Pancreas (tissue), 10 donors: ENCODE results near the gene NXN. TPM values are rescaled to one million over a fixed set of nuclear protein-coding genes. Genes with fewer than 3 reads are reported as not detected.
"Not testable (repeated sequence)": the region's sequence is repeated elsewhere in the genome, so short reads cannot be mapped to it uniquely, and the experiment has no call there.

Experiments
- ATAC-seq, 4 donors: fragments of 200-7000 bp; cut with Tn5 transposase; one replicate each; pipeline versions ENCODE4 v1.8.0 to v1.9.1; 2020; ENCODE audit warnings: mild to moderate bottlenecking in 4 of 4, moderate library complexity in 4 of 4
- DNase-seq, 6 donors: peaks; one replicate each; pipeline ENCODE4 v3.0.0-alpha.2; 2020
- FAIRE-seq: peaks from 2 replicates; lab custom pipeline; 2012; peaks lifted over from hg19 to GRCh38; lab: Jason Lieb, UNC
- H3K27ac ChIP-seq, 4 donors: fragments of 200-600 bp; sonication (generic); 1 replicate in 3 of 4; 2 replicates in 1 of 4; pipeline versions ENCODE4 v1.5.0 to v1.8.0; 2020
- H3K27me3 ChIP-seq, 4 donors: fragments of 200-600 bp; one replicate each; pipeline ENCODE4 v1.8.0; 2021
- H3K36me3 ChIP-seq, 3 donors: fragments of 200-600 bp; sonication (generic) in 1 of 3; one replicate each; pipeline versions ENCODE4 v1.5.0 to v1.8.0; 2020 to 2021
- H3K4me1 ChIP-seq, 3 donors: fragments of 200-600 bp; one replicate each; pipeline ENCODE4 v1.8.0; 2021
- H3K4me3 ChIP-seq, 4 donors: fragments of 200-600 bp; sonication (generic) in 2 of 4; one replicate each; pipeline versions ENCODE4 v1.5.0 to v1.8.0; 2020 to 2021
- H3K9me3 ChIP-seq, 4 donors: fragments of 200-600 bp; one replicate each; pipeline ENCODE4 v1.8.0; 2021
- CTCF ChIP-seq, 4 donors: fragments of 200-600 bp; sonication (generic) in 3 of 4; IDR thresholded peaks; one replicate each; pipeline versions ENCODE4 v1.5.0 to v1.8.0; 2021; ENCODE audit warnings: antibody characterized with exemption in 4 of 4
- WGBS, 2 donors: extraction: QIAGEN DNeasy Blood & Tissue Kit; methylation state at CpG; one replicate each; pipeline ENCODE4 v1.1.7; 2013; 5-methylcytosine and 5-hydroxymethylcytosine counted together
- intact Hi-C, 3 donors: fragments of 100-400 bp; cut with DNase I; formaldehyde crosslinking; loops; one replicate each; pipeline versions ENCODE4 v1.11.1 to v1.14.2; 2022
- polyA plus RNA-seq, 2 donors: library from polyadenylated mRNA; stranded (reverse); fragments of 200-250 nt; gene quantifications; one replicate each; pipeline ENCODE4 v1.2.3, GENCODE V29; 2013
- total RNA-seq, 6 donors: library from RNA; stranded (reverse); fragmentation: NEBNext Ultra II Directional in 4 of 6; extraction: Animal tissue kit (Norgen Biotek cat#: 25700) in 4 of 6; gene quantifications; one replicate each; pipeline versions ENCODE4 v1.2.1 to v1.2.4, GENCODE V29; 2021 to 2023
- donor health status: healthy with polysubstance abuse.
- donor health status: DM: no; HTN: no; CAD: no; lungs with moderate emphysema.
- donor health status: DM: no; HTN: no; CAD: no.
- donor health status: control.
- donor health status: control.
- donor health status: Bipolar disorder and iron deficiency.
- donor health status: DM: yes; HTN: yes; CAD: no.
- donor health status: DM: no; HTN: no; CAD: no.
- donor health status: DM: no; HTN: no; CAD: no.
- donor health status: DM: yes; HTN: yes; CAD: no.

NXN gene
- total and polyA plus RNA-seq, 8 donors, result 17.4 to 35.0 (median 29.4) TPM

- DNase-seq (peak in 1 of 6 donors; percentile 65), FAIRE-seq (no peak), ATAC-seq (no peak)
- no peaks in the 10 kb centered on the region for H3K27me3 ChIP-seq
- no peaks in the 10 kb centered on the region for H3K36me3 ChIP-seq
- intact Hi-C loops, result loop anchor here in 1 of 3 donors (10.0 kb wide), 1 partner anchor 57 kb away; no protein-coding TSS in a partner anchor
- no peak overlapping the region for H3K4me3 ChIP-seq
- no peaks in the 10 kb centered on the region for H3K9me3 ChIP-seq
- peaks cover 0 to 3% (median 0%) of the 10 kb centered on the region in 3 donors for H3K4me1 ChIP-seq
- TF ChIP-seq CTCF (IDR thresholded peaks at IDR 0.05), result no peak
- WGBS, 2 donors, result 88 to 90% methylated on average over 28 of the region's 28 CpGs
- no peak overlapping the region for H3K27ac ChIP-seq
Measured at GRCh38 chr17:807523-808294, 171.9 kb downstream of the NXN start.

- H3K9me3 ChIP-seq, result no peaks in the 10 kb centered on the region
- FAIRE-seq (no peak), DNase-seq (peak in 1 of 6 donors; percentile 63), ATAC-seq (no peak)
- H3K4me1 ChIP-seq, result peaks cover 0 to 3% (median 0%) of the 10 kb centered on the region in 3 donors
- intact Hi-C loops, result loop anchor here in 1 of 3 donors (10.0 kb wide), 1 partner anchor 58 kb away; no protein-coding TSS in a partner anchor
- no peak overlapping the region for H3K27ac ChIP-seq
- no peaks in the 10 kb centered on the region for H3K27me3 ChIP-seq
- no peak for TF ChIP-seq CTCF (IDR thresholded peaks at IDR 0.05)
- 89% methylated on average over 33 of the region's 33 CpGs for WGBS, 2 donors
- H3K36me3 ChIP-seq, result no peaks in the 10 kb centered on the region
- H3K4me3 ChIP-seq, result no peak overlapping the region
Measured at GRCh38 chr17:806781-807522, 172.6 kb downstream of the NXN start.

GRCh38 chr17:806346-806745 lies 173.2 kb downstream of the NXN start:
- intact Hi-C loops, result loop anchor here in 1 of 3 donors (10.0 kb wide), 1 partner anchor 58 kb away; no protein-coding TSS in a partner anchor
- Histone ChIP-seq H3K4me3 (no peak overlapping the region), H3K27ac (no peak overlapping the region), H3K9me3 (no peaks in the 10 kb centered on the region), H3K27me3 (no peaks in the 10 kb centered on the region), H3K4me1 (peaks cover 0 to 3% (median 0%) of the 10 kb centered on the region in 3 donors), H3K36me3 (no peaks in the 10 kb centered on the region)
- WGBS, 2 donors, result 82 to 88% methylated on average over 13 of the region's 13 CpGs
- no peak for FAIRE-seq
- DNase-seq, result peak in 1 of 6 donors; percentile 55
- no peak for ATAC-seq
- no peak for TF ChIP-seq CTCF (IDR thresholded peaks at IDR 0.05)

DNA sequence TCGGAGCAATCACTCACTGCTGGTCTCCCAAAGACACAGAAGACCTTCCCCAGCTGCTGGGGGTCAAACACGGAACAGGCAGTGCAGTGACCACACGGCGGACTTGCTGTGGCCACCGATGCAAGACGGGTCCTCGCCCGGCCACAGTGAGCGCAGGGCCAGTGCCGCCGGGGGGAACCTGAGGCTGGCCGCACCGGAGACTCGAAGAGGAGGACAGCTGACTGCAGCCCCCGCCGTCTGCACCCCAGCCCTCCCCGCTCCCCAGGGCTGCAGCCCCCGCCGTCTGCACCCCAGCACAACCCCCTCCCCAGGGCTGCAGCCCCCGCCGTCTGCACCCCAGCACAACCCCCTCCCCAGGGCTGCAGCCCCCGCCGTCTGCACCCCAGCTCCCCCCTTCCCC lies 173.7 kb downstream of the NXN start:
- 93 to 96% methylated on average over 11 to 23 of the region's 23 CpGs for WGBS, 2 donors
- intact Hi-C loops, result loop anchor here in 1 of 3 donors (10.0 kb wide), 1 partner anchor 59 kb away; no protein-coding TSS in a partner anchor

More for the DNA sequence above, 173.7 kb downstream of the NXN start:
- H3K36me3 ChIP-seq, H3K27ac ChIP-seq, H3K4me3 ChIP-seq, H3K9me3 ChIP-seq, H3K27me3 ChIP-seq, H3K4me1 ChIP-seq, ATAC-seq, FAIRE-seq: not testable (repeated sequence)
- DNase-seq, result peak in 1 of 6 donors; percentile 58
